ENCODE results near the gene SALL1. TPM values are rescaled to one million over a fixed set of nuclear protein-coding genes. Genes with fewer than 3 reads are reported as not detected.

The SALL1 gene
- total and polyA plus RNA-seq, 2 of the 4 experiments (the other 2 are of a cell fraction) = 0.90 to 5.2 TPM

- Histone ChIP-seq H3K36me3 (ENCODE audit: control insufficient read depth, insufficient read depth, low read length) (no peaks in the 10 kb centered on the region), H3K4ac (ENCODE audit: low read depth, low read length) (peak overlapping the region; percentile 96), H3K14ac (replicated peaks; ENCODE audit: low read depth, low read length) (peak overlapping the region; percentile 94), H3K27me3 (ENCODE audit: control insufficient read depth, insufficient read depth, low read length) (peaks cover 3% of the 10 kb centered on the region; the same call in 1 of the 2 replicates), H3K9me3 (ENCODE audit: control insufficient read depth, insufficient read depth, low read length) (no peaks in the 10 kb centered on the region), H4K91ac (ENCODE audit: insufficient read depth, low read depth, low read length) (peak overlapping the region; percentile 91), H3K27ac (ENCODE audit: insufficient read depth, low read length) (peak overlapping the region; percentile 83), H2BK15ac (ENCODE audit: low read depth, low read length) (peak overlapping the region; percentile 79; the same call in 1 of the 3 replicates), H2BK5ac (ENCODE audit: low read depth, low read length, poor library complexity, severe bottlenecking) (peak overlapping the region; percentile 79), H4K20me1 (ENCODE audit: insufficient read depth, low read length) (0 out of 2 replicates have a peak, but pooled peaks cover 5% of the 10 kb centered on the region), H2AK5ac (ENCODE audit: low read depth, low read length) (peak overlapping the region; percentile 94; the same call in 1 of the 2 replicates), H2AFZ (replicated peaks; ENCODE audit: low read length, poor library complexity) (peak overlapping the region; percentile 77), H3K23ac (ENCODE audit: low read depth, low read length) (peak overlapping the region; percentile 96), H2BK120ac (ENCODE audit: low read depth, low read length) (peak overlapping the region; percentile 85), H2BK20ac (ENCODE audit: low read depth, low read length) (peak overlapping the region; percentile 5; the same call in 1 of the 2 replicates), H3K18ac (ENCODE audit: low read depth, low read length) (peak overlapping the region; percentile 5; the same call in 1 of the 2 replicates), H3K4me2 (ENCODE audit: low read depth, low read length) (peak overlapping the region; percentile 89), H2AK9ac (replicated peaks; ENCODE audit: low read depth, low read length, poor library complexity) (peak overlapping the region; percentile 74), H4K5ac (ENCODE audit: low read depth, low read length) (no peak overlapping the region), H3K4me1 (ENCODE audit: control insufficient read depth, insufficient read depth, low read length) (peaks cover 7% of the 10 kb centered on the region), H3K56ac (ENCODE audit: extremely low read depth, insufficient read depth, low read length) (peak overlapping the region; percentile 84; the same call in 1 of the 2 replicates), H3K9me1 (ENCODE audit: insufficient read depth, low read length) (no peaks in the 10 kb centered on the region; the same call in 1 of the 2 replicates), H3K4me3 (ENCODE audit: insufficient read depth, low read depth, low read length) (peak overlapping the region; percentile 89), H3K9ac (ENCODE audit: low read depth, low read length) (peak overlapping the region; percentile 88), H4K8ac (ENCODE audit: low read depth in 2 of 2, low read length in 2 of 2) (peak overlapping the region; percentile 71 to 94), H3K79me1 (ENCODE audit: low read depth in 1 of 2, low read length in 2 of 2) (peaks cover 9 to 20% of the 10 kb centered on the region in 2 experiments; a peak in 1 of 4 replicates)
- ChIA-PET CTCF (no interaction called here), POLR2A (ENCODE audit: unreplicated experiment) (interaction anchor here (0.6 kb wide), 1 partner anchor 28 kb away, joined by 6 read pairs; no protein-coding TSS in a partner anchor)
- dilution Hi-C loops (cut with HindIII; ENCODE audit: low sequenced_read_pairs, unreplicated experiment) = no loop called here
- DNase-seq (no peak), ATAC-seq (ENCODE audit: low read depth) (no peak)
- intact Hi-C loops (cut with micrococcal nuclease) = loop anchor here (2.0 to 10.0 kb wide), 5 partner anchors 171 to 399 kb away; no protein-coding TSS in a partner anchor
- no TSS peak for BruUV-seq (replicated peaks)
- in situ Hi-C loops (cut with MboI; ENCODE audit: low sequenced_read_pairs) = no loop called here
- TF ChIP-seq FOS (IDR thresholded peaks at IDR 0.05; ENCODE audit: low read depth, low read length) (no peak), BHLHE40 (IDR thresholded peaks at IDR 0.05; ENCODE audit: low read depth, low read length) (no peak), POLR2A (IDR thresholded peaks at IDR 0.05; ENCODE audit: low read depth, low read length) (no peak), MAFK (IDR thresholded peaks at IDR 0.05; ENCODE audit: low read depth, low read length) (no peak)
- 6% methylated on average over 10 of the region's 32 CpGs; no CpG with 5 or more reads in 1 of the 2 experiments for WGBS, 2 experiments (ENCODE audit: extremely low coverage in 2 of 2, insufficient read length in 1 of 2)
Observed at GRCh38 chr16:51153577-51154031, 2.5 kb upstream of the SALL1 start.
